AG08395 (cell line): ENCODE results near the gene RAB3C.
"Not testable (repeated sequence)": the region's sequence is repeated elsewhere in the genome, so short reads cannot be mapped to it uniquely, and the experiment has no call there.

Experiments
- DNase-seq: peaks from one replicate; pipeline ENCODE4 v3.0.0; 2012; ENCODE audit warnings: mixed read lengths, low spot score

RAB3C gene

DNA sequence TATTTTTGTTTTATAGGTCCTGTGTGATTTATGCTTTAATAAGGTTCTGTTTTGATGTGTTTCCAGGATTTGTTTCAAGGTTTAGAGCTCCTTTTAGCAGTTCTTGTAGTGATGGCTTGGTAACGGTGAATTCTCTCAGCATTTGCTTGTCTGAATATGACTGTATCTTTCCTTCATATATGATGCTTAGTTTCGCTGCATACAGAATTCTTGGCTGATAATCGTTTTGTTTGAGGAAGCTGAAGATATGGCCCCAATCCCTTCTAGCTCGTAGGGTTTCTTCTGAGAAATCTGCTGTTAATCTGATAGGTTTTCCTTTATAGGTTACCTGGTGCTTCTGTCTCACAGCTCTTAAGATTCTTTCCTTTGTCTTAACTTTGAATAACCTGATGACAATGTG is 20.0 kb downstream of the RAB3C start:
- DNase-seq = not testable (repeated sequence)

DNA sequence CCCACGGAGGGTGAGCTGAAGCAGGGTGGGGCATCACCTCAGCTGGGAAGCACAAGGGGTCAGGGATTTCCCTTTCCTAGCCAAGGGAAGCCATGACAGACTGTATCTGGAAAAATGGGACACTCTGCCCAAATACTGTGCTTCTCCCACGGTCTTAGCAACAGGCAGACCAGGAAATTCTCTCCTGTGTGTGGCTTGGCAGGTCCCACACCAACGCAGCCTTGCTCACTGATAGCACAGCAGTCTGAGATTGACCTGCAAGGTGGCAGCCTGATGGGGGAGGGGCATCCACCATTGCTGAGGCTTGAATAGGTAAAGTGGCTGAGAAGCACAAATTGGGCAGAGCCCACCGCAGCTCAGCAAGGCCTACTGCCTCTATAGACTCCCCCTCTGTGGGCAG is 23.2 kb downstream of the RAB3C start:
- DNase-seq = no peak

DNA sequence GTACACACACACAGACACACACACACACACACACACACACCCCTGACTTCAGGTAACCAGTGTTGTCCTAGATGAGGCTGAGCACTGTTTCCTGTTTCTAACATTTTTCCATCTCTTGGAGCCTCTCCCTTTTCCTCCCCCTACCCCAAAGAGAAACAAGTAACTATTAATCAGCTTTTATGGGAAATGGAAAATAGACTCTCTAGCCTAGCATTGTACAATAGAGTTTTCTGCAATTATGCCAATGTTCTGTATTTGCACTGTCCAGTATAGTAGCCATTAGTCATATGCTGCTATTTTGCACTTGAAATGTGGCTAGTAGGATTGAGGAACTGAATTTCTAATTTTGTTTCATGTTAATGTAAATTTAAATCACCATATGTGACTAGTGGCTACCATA is 33.1 kb downstream of the RAB3C start:
- DNase-seq = no peak

DNA sequence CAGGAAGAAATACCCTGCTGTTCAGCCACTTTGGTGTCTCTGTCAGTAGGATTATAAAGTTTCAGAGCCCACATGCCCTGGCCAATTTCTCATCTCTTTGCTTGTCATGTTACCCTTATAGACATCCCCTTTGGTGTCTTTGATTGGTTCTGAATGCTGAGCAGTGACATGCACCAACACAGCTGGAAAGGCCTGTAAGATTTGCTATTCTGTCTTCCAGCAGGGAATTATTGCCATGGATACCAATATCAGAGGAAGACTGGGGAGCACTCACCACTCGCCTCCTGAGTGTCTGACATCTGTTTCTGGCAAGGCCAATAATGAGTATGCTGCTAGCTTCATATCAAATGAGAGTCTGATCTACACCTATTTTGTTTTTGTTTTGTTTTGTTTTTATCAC is 34.4 kb downstream of the RAB3C start:
- no peak for DNase-seq

DNA sequence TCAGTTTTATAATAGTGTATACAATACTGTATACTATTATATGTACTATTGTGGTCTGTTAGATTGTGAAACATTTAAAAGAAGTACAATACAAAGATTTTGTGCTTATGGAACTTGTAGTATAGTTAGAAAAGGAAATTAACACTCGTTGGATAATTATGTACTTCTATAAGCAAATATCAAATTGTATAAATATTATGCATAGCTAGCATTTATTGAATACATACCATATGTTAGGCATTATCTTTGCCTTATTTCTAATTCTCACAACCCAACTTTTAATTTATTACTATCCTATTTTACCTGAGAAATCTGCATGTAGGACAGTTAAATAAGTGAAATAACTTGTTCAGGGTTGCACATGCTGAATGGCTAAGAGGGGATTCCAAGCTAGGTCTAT is 37.5 kb downstream of the RAB3C start:
- DNase-seq = no peak

DNA sequence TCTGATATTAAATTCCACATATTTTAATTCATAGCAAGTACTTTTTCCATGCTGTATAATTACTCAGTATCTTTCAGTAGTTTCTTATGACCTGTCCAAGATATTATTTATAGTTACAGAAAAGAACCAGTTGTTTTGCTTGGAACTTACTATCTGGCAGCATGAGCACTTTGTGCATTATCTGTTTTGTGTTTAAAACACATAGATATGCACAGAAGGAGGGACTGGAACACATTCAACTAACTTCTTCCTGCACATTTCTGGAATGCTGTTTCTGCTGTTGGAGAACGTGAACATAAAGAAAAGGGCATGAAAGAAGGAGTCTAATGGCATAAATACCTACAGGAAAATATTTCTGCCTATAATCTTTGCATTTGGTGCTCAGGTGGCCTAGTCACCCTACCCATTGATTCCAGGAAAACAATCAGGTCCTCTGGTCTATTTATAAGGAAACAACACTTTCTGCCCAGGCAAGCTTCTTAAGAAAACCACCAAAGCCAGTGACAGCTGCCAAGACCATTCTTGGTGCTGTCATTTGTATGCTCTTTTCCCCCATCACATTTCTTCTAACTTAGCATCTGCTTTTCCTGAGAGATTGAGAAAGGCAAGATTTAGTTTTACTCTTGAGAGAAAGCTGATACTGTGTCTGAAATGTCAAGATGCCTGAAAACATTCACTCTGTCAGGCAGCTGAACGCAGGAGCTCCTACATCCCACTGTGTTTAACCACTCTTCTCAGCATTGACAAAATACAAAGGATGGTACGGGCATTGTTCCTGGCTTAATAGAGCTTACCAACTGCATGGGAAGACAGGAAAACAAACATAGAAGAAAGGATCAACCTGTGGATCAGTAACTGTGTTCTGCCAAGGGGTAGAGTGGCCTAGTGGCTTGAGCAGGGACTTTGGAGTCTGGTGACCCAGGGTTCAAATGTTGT is 40.3 kb downstream of the RAB3C start:
- no peak for DNase-seq

DNA sequence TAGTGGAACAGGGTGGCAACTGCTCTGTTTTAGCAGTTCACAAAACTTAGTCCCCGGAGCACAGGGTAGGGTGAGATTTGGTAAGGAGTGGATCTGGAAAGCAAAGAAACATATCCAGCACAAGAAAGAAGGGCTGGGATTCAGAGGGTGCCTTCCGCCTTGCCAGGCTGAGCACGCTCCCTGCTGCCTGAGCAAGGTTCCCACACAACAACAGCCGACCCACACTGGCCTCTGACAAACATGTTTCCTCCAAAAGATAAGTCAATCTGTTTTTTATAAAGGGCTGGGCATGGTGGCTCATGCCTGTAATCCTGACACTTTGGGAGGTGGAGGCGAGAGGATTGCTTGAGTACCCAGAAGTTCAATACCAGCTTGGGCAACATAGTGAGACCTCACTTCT is 45.8 kb downstream of the RAB3C start:
- no peak for DNase-seq

DNA sequence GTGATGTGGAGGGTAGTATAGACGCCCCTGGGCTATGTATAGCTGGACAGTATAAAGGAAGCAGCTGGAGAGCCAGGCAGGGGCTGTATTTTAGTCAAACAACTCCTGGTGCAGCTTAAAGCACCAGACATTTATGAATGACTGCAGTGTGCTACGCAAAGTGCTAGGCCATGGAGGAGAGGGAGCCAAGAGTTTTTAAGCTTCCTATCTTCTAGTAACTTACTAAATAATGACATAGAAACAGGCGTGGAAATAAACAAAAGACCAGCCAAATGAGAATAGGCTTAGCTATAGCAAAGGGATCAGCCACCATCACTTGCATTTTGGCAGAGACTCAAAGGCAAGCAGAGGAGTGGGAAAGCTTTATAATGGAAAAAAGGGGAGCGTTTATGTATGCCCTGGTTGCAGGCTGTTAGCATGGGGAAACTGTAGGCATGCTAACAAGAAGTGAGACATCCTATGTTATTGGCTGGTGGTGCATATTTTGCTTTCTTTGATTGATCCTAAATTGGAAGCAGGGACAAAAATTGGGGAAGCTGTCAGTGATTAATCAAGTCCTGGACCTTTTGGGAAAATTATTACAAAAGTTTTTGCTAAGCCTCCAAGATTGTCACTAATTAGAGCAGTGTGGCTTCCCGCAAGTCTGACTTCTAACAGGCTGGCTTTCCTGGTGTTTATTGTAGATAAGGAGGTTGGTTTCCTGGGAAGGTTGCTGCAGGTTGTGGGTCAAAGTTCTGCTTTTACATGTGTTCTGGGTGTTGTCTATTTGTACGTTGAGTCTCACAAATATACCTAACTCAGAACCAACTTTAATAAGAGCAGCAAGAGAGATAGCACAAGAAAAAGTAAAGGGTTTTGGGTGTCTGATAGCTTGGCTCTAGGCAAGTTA is 46.6 kb downstream of the RAB3C start:
- no peak for DNase-seq

DNA sequence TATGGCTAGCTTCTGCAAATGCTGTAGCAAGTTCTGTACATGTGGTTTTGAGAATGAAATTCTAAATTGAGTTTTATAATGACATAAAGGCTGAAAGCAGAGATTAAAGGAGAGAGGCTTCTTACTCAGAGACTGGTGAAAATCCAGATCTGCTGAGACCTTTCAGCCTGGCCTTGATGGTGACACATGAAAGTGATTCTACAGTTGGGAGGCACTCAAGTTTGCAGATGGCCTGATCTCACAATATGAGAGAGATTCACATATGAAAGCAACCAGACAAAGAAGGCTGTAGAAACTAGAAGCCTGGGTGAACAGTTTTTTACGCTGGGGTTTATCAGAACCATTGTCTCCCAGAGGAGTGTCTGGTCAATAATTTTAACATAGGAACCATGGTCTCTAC is 49.0 kb downstream of the RAB3C start:
- DNase-seq = no peak

DNA sequence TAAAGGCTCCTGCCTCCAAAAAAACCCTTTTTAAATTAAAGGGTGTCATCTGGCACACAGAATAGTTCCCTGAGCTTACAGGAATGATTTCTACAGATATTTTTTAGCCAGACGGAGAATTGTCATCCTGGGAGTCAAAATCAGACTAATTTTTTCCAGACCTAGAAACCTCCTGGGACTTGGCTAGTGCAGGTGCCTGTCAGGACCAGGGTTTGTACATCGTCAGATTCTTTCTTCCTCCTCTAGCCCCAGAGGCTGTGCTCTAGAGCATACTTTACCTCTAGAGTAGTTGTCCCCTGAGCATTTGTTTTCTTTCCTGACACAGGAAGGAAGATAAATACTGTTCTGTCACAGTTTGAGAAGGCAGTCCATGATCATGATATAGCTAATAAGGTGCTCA is 52.5 kb downstream of the RAB3C start:
- no peak for DNase-seq

DNA sequence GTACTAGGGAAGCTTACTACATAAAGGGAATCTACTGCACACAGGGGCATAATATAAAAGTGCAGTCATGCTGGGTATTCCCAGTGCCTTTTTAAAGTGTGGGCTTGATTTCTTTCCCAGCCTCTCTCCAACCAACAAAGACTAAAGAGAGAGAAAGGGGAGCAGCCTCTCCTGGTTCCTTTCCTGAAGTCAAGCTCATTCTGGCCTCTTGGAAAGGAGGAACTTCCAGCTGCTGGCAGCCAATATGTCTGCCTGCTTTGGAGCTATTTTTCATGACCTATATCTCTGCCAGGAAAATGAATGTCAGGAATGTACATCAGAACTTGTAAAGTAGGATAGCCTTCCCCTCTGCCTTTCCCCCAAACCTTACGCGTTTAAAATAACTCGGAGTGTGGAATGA is 57.1 kb downstream of the RAB3C start:
- DNase-seq = no peak

DNA sequence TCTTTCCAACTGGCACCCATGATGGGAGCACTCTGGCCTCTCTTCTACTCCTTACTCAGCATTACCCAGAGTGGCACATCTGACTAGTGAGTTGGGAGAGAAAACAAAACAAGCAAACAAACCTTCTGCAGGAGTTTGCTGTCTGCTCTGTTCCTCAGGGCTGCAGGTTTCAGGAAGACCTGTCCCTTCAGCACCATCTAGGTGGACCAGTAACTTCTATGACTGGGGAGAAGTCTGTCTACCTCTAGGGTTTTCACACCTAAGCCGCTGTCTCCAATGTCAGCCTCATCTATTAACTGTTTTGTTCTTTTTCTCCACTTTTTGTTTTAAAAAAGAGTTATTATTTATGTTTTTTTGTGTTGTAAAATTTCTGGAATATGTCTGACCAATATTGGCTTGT is 58.7 kb downstream of the RAB3C start:
- DNase-seq = no peak

DNA sequence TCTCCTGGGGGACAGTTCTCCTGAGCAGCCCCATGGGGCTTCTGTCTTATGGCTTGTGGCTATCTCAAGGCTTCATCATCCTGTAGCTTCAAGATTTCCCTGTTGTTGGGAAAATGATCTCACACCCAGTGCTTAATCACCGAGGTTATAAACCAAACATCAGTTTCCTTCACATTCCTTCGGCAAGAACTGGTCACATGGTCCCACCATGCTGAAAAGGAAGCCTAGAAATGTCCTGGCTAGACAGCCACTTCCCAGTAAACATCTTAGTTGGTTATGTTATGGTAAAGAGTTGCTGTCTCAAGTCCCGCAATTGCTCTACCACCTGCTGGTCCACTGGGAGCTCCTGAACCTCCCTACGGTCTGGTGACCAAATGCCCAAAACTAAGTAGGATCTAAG is 66.0 kb downstream of the RAB3C start:
- DNase-seq = no peak

DNA sequence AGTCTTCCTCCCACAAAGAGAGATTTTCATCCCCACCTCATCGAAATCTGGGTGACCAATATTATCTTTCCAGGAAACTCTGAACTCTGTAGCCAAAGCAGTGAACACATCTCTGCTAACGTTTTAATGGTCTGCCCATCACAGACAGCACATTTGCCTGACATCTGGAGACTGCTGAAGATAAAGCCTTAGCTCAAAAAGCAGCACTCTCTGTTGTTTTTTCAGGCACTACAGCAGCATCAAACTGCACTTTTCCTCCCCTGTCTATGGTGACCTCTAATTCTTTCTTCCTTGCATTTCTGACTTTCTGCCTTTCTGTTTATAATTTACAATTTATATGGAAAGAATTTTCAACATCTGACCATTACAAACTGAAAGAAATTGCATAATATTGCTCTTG is 66.8 kb downstream of the RAB3C start:
- no peak for DNase-seq

DNA sequence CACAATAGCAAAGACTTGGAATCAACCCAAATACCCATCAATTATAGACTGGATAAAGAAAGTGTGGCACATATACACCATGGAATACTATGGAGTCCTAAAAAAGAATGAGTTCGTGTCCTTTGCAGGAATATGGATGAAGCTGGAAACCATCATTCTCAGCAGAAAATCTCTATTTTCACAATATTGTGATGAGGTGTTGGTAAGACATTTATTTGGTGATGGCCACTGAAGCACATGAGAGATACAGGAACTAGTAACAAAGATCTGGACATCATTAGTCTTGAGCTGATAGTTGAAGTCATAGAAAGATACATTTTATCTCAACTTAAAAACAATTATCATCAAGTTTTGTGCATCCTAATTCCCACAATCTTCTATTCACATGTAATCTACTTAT is 70.6 kb downstream of the RAB3C start:
- DNase-seq = no peak

DNA sequence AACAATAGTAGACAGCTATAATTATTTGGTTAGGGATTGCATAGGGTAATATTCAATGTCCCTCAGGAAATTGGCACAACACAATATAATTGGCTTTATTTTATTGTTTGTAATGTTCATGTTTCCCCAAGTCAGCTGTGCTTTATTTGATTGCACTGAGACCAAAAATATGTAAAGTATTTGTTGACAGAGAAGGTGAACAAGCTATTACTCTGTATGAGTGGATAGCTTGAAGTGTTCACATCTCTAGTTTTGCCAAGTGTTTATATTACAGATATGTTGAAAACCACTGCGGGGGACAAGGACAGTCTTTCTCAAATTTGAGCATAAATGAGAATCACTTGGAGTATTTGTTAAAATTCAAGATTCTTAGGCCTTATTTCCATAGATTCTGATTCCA is 83.3 kb downstream of the RAB3C start:
- no peak for DNase-seq

DNA sequence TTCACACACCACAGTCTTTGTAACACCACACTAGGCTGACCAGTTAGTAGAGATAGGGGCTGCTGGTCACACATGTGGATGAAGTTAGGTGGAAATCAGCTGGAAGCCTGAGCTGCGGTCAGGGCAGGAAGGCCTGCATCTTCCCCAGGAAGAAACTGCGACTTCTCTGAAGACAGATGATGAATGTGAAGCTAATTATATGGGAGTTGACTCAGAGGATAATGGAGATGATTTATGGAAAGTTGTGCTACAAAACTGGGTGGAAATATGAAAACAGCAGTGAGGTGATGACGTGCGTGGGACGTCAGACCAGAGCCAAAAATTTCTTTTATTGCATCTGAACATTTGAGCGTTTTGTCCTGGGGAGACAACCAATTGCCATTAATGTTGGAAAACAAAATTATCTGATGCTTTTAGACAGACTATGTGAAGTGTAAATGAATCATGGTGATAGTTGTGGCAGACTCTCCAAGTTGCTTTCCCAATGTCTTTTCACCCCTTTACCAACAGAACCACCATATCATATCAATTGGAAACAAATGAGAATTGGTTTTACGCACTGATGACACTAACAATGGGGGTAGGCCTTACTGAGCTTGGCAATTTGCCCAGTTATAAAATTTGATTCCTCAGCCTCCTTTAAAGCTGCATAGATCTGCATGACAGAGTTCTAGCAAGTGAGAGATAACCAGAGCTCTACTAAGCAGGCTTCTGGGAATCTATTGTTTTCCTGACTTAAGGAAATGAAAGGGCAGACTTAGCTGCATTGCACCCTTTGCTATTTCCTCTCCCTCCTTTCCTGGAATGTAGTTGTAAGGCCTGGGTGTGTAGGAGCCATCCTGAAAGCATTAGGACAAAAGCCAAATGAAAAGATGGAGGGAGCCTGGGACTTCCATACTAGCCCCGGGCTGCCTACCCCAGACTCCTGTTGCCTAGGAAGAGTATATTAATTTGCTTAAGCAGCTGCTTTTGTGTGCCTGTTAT is 84.0 kb downstream of the RAB3C start:
- DNase-seq = no peak

DNA sequence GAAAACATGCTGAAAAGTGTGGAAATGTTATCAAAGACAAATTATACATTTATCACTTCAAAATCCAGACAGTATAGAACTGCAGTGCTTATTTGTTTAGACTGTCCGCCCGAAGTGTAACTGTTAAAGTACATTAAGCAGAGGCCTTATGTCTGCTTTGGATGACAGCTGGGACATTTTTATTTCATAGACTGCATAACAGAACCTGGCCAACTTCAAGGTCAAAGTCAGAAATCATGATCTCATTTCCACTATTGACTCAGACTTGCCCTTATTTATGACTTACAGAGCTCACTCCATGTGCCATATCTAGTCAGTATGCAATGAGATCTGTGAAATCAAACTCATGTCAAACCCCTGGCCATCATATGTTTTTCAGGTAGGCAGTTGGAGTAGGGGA is 87.7 kb downstream of the RAB3C start:
- no peak for DNase-seq

DNA sequence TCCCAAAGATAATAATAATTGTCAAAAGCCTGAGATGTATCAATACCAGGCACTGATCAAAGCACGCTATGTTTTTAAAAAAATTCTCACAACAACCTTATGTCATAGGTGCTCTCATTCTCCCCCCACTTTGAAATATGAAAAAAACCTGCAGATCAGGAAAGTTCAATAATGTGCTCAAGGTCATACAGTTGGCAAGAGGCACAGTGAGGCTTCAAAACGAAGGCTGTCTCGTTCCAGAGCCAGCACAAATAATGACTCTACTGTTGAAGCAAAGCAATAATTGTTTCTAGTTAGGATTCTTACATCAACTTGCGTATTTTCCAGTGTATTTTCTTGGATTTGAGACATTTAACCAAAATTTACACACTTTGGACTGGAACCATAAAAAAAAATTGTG is 88.3 kb downstream of the RAB3C start:
- no peak for DNase-seq

DNA sequence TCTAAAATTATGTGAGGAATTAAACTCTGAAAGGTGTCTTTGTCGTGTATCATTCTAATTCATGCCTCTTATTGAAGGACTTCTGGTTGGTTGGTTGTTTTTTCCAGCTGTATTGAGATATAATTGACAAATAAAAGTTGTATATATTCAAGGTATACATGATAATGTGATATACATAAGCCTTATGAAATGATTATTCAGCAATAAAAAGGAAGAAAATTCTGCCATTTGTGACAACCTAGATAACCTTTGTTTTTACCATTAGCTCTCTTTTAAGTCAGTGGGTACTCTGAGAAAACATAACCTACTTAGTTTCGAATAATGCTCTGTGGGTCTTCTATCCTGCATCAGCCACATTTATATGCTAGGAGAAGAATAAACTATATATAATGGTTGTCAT is 89.6 kb downstream of the RAB3C start:
- DNase-seq = no peak

DNA sequence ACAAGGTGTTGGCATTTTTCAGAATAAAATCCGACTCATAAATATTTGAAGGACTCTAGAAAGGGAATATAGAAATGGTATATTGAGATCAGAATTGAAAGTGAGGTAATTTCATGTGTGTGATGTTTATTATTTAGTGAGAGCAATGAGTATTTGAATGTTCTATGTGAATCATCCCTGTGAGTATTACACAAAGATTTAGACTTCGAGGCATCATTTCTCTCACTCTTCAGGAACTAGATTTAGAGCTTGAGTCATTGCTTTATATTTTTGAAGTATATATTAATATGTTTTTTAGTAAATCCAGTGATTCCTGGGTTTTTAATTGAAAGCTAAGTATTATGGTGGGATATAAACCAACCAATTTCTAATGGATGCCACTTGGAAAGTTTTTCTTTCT is 91.2 kb downstream of the RAB3C start:
- DNase-seq = no peak

DNA sequence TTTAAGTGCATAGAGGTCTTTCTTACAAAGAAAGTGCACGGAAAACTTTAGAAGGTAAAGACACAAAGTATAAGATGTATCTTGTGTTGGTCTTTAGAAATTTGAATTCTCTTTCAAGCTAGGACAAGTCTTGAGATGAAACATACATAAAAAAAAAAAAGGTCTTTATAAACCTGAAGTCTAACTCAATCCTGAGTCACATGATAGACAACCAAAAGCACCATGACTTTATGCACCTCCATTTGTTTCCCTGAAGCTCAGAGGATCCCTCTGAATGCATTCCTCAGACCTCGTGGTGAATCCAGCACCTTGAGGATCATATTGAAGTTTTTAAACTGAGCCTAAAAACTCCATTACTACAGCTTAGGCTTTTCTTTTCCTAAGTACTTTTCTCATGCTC is 91.8 kb downstream of the RAB3C start:
- no peak for DNase-seq
